ENCODE data around the gene STAP1. TPM values are rescaled to one million over a fixed set of nuclear protein-coding genes. Genes with fewer than 3 reads are reported as not detected.

Gene STAP1
- total and polyA plus RNA-seq, 4 donors = 0.39 to 2.4 (median 0.56) TPM

DNA sequence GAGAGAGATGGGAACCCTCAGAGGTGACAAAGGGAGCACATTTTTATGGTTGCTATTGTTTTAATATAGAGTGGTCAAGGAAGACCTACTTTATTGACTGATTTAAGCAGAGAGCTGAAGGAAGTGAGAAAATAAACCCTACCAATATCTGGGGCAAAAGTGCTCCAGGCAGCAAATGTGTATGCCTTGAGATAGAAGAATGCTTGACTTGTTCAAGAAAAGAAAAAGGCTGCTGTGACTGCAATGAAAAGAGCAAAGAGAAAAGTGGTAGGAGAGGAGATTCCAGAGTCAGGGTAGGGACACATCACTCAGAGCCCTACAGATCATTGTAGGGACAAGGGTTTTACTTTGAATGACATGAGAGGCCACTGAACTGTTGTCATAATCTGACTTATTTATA lies 26.0 kb downstream of the STAP1 start:
- Histone ChIP-seq H3K27me3 (ENCODE audit: control insufficient read depth in 3 of 3, insufficient read depth in 3 of 3, low read length in 2 of 3) (no peaks in the 10 kb centered on the region), H3K9ac (ENCODE audit: insufficient read depth in 1 of 2, low read length in 2 of 2) (no peak overlapping the region), H3K27ac (ENCODE audit: low read depth in 1 of 2, low read length in 1 of 2) (no peak overlapping the region), H3K9me3 (ENCODE audit: control insufficient read depth in 4 of 4, insufficient read depth in 3 of 4, low read length in 3 of 4) (no peaks in the 10 kb centered on the region), H3K4me3 (no peak overlapping the region), H3K36me3 (ENCODE audit: control insufficient read depth in 4 of 4, insufficient read depth in 4 of 4, low read length in 4 of 4) (no peaks in the 10 kb centered on the region), H3K4me1 (ENCODE audit: control insufficient read depth in 5 of 5, insufficient read depth in 5 of 5, low read length in 5 of 5) (no peaks in the 10 kb centered on the region)
- ATAC-seq (ENCODE audit: insufficient read depth, low FRiP score) (no peak), DNase-seq (no peak)
- TF ChIP-seq, protein P1, sequence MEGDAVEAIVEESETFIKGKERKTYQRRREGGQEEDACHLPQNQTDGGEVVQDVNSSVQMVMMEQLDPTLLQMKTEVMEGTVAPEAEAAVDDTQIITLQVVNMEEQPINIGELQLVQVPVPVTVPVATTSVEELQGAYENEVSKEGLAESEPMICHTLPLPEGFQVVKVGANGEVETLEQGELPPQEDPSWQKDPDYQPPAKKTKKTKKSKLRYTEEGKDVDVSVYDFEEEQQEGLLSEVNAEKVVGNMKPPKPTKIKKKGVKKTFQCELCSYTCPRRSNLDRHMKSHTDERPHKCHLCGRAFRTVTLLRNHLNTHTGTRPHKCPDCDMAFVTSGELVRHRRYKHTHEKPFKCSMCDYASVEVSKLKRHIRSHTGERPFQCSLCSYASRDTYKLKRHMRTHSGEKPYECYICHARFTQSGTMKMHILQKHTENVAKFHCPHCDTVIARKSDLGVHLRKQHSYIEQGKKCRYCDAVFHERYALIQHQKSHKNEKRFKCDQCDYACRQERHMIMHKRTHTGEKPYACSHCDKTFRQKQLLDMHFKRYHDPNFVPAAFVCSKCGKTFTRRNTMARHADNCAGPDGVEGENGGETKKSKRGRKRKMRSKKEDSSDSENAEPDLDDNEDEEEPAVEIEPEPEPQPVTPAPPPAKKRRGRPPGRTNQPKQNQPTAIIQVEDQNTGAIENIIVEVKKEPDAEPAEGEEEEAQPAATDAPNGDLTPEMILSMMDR (IDR thresholded peaks at IDR 0.05; ENCODE audit: control extremely low read depth, extremely low read depth) = no peak

DNA sequence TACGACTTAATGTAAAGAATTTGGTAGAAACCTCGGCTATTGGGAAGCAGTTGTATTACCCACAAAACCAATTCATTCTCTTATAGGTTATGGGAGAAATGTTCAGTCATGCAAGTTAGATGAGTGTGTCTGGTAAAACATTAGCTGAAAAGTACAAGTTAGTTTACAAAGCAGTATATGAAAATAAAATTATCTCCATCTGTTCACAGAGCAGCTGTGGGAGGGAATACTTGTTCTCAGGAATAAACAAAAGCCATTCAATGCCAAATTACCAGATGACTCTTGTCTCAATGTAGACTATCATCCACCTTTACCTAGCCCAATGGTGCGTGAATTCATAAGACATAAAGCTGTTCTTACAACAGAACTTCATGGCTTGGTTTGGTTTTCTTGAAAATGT lies 28.6 kb downstream of the STAP1 start:
- H3K4me1 ChIP-seq (ENCODE audit: control insufficient read depth in 5 of 5, insufficient read depth in 5 of 5, low read length in 5 of 5) = no peaks in the 10 kb centered on the region
- WGBS, 2 donors = 89 to 96% methylated on average over 3 of the region's 3 CpGs
- TF ChIP-seq, protein P1 (IDR thresholded peaks at IDR 0.05; ENCODE audit: control extremely low read depth, extremely low read depth) = no peak
- H3K36me3 ChIP-seq (ENCODE audit: control insufficient read depth in 4 of 4, insufficient read depth in 4 of 4, low read length in 4 of 4) = no peaks in the 10 kb centered on the region
- no peak for DNase-seq
- no peaks in the 10 kb centered on the region for H3K9me3 ChIP-seq (ENCODE audit: control insufficient read depth in 4 of 4, insufficient read depth in 3 of 4, low read length in 3 of 4)
- no peak for ATAC-seq (ENCODE audit: insufficient read depth, low FRiP score)
- no peak overlapping the region for H3K27ac ChIP-seq (ENCODE audit: low read depth in 1 of 2, low read length in 1 of 2)
- no peaks in the 10 kb centered on the region for H3K27me3 ChIP-seq (ENCODE audit: control insufficient read depth in 3 of 3, insufficient read depth in 3 of 3, low read length in 2 of 3)
- H3K4me3 ChIP-seq = no peak overlapping the region
- H3K9ac ChIP-seq (ENCODE audit: insufficient read depth in 1 of 2, low read length in 2 of 2) = no peak overlapping the region

DNA sequence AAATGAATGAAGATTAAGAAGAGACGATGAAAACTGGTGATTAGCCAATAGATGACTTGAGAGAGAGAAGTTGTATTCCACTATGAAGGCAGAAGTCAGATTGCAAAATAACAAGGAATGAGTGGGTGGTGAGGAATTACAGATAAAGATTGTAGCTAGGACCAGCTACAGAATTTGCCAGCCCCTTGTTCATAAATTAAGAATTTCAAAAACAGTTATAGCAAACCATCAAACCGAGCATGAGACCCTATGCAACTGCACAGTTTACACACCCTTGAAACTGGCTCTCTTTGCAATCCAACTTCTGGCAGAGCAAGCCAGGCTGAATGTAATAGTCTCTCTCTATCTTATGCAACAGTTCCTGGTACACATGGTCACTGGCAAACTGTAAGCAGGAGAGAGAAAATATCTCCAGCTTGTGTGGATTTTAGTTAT lies 35.2 kb downstream of the STAP1 start:
- DNase-seq (peak in 1 of 3 donors; percentile 24), ATAC-seq (ENCODE audit: insufficient read depth, low FRiP score) (peak; percentile 66)
- no peaks in the 10 kb centered on the region for H3K9me3 ChIP-seq (ENCODE audit: control insufficient read depth in 4 of 4, insufficient read depth in 3 of 4, low read length in 3 of 4)
- H3K4me1 ChIP-seq (ENCODE audit: control insufficient read depth in 5 of 5, insufficient read depth in 5 of 5, low read length in 5 of 5) = no peaks in the 10 kb centered on the region
- no peaks in the 10 kb centered on the region for H3K36me3 ChIP-seq (ENCODE audit: control insufficient read depth in 4 of 4, insufficient read depth in 4 of 4, low read length in 4 of 4)
- no peak overlapping the region for H3K9ac ChIP-seq (ENCODE audit: insufficient read depth in 1 of 2, low read length in 2 of 2)
- WGBS, 2 donors = 30 to 45% methylated on average over 2 of the region's 2 CpGs
- no peak overlapping the region for H3K4me3 ChIP-seq
- H3K27me3 ChIP-seq (ENCODE audit: control insufficient read depth in 3 of 3, insufficient read depth in 3 of 3, low read length in 2 of 3) = no peaks in the 10 kb centered on the region
- no peak overlapping the region for H3K27ac ChIP-seq (ENCODE audit: low read depth in 1 of 2, low read length in 1 of 2)
- TF ChIP-seq, protein P1 (IDR thresholded peaks at IDR 0.05; ENCODE audit: control extremely low read depth, extremely low read depth) = no peak

DNA sequence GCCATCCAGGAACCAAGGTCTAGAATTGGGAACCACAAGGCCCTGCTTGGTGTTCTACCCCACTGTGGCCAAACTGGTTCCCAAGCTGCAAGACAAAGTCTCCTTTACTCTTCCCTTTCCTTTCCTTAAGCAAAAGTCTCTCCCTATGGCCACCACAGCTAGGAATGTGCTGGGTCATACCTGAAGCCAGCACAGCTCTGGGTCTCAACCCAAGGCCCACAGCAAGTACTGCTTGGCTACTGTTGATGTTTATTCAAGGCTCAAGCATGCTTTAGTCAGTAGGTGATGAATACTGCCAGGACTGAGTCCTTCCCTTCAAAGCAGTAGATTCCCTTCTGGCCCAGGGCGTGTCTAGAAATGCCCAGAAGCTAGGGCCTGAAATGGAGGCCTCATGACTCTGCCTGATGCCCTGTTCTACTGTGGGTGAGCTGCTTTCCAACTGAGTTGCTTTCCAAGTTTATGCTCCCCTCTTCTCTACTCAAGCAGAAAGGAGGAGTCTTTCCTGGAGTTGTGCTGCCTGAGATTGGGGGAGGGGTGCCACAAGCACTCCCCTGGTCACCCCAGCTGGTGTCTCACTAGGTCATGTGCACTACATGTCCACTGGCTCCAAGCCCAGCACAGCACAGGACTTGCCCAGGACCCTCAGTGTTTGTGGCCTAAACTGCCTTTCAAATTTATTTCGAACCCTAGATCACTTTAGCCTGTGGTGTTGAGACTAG lies 44.9 kb downstream of the STAP1 start:
- 95 to 96% methylated on average over 2 of the region's 2 CpGs for WGBS, 2 donors
- Histone ChIP-seq H3K36me3 (ENCODE audit: control insufficient read depth in 4 of 4, insufficient read depth in 4 of 4, low read length in 4 of 4) (no peaks in the 10 kb centered on the region), H3K9ac (ENCODE audit: insufficient read depth in 1 of 2, low read length in 2 of 2) (no peak overlapping the region), H3K9me3 (ENCODE audit: control insufficient read depth in 4 of 4, insufficient read depth in 3 of 4, low read length in 3 of 4) (peaks cover 0 to 4% (median 0%) of the 10 kb centered on the region in 4 donors), H3K27me3 (ENCODE audit: control insufficient read depth in 3 of 3, insufficient read depth in 3 of 3, low read length in 2 of 3) (no peaks in the 10 kb centered on the region), H3K4me1 (ENCODE audit: control insufficient read depth in 5 of 5, insufficient read depth in 5 of 5, low read length in 5 of 5) (no peaks in the 10 kb centered on the region), H3K4me3 (no peak overlapping the region), H3K27ac (ENCODE audit: low read depth in 1 of 2, low read length in 1 of 2) (no peak overlapping the region)
- ATAC-seq (ENCODE audit: insufficient read depth, low FRiP score) (no peak), DNase-seq (no peak)
- TF ChIP-seq, protein P1 (IDR thresholded peaks at IDR 0.05; ENCODE audit: control extremely low read depth, extremely low read depth) = no peak

All from lung (tissue), 12 donors.